ENCODE measurements around the gene CCL16.
"Not testable (repeated sequence)": the region's sequence is repeated elsewhere in the genome, so short reads cannot be mapped to it uniquely, and the experiment has no call there.

The CCL16 gene

GRCh38 chr17:35981246-35981645, at the start of gene CCL16:
Gene CCL16 (minus strand): TSS chr17:35981497. CDS start chr17:35981420, 77 bp downstream.
- no peak for DNase-seq

GRCh38 chr17:36030956-36031355, 49.7 kb upstream of the CCL16 start:
- no peak for DNase-seq

GRCh38 chr17:36027761-36028160, 46.5 kb upstream of the CCL16 start:
- no peak for DNase-seq

- DNase-seq, result no peak
These were observed 43.0 kb upstream of the CCL16 start for GRCh38 chr17:36024106-36024869.

- DNase-seq, result no peak
These were observed 38.1 kb upstream of the CCL16 start for GRCh38 chr17:36019423-36019822.

- no peak for DNase-seq
These were observed 36.5 kb upstream of the CCL16 start, which contains the start of gene CCL23 for GRCh38 chr17:36017799-36018198. Gene CCL23 (minus strand): TSS chr17:36017972. CDS start chr17:36017897, 75 bp downstream.

- DNase-seq, result no peak
These were observed 35.3 kb upstream of the CCL16 start for GRCh38 chr17:36016555-36016954.

GRCh38 chr17:36015895-36016294, 34.6 kb upstream of the CCL16 start:
- not testable (repeated sequence) for DNase-seq

GRCh38 chr17:36014946-36015345, 33.6 kb upstream of the CCL16 start:
- no peak for DNase-seq

GRCh38 chr17:36011201-36011600, 29.9 kb upstream of the CCL16 start:
- DNase-seq, result no peak

GRCh38 chr17:36008998-36009665, 27.8 kb upstream of the CCL16 start:
- no peak for DNase-seq

- DNase-seq, result no peak
These were observed 23.4 kb upstream of the CCL16 start for GRCh38 chr17:36004594-36005108.

- no peak for DNase-seq
These were observed 21.3 kb upstream of the CCL16 start for GRCh38 chr17:36002631-36003030.

GRCh38 chr17:36001862-36002603, 20.7 kb upstream of the CCL16 start:
- DNase-seq, result no peak

- no peak for DNase-seq
These were observed 19.9 kb upstream of the CCL16 start, which contains the start of gene CCL15 for GRCh38 chr17:36001110-36001771. Gene CCL15 (minus strand): TSS chr17:36001553. CDS start chr17:36001492, 61 bp downstream.

- no peak for DNase-seq
These were observed 19.4 kb upstream of the CCL16 start for GRCh38 chr17:36000732-36001109.

GRCh38 chr17:35998756-35999155, 17.5 kb upstream of the CCL16 start:
- no peak for DNase-seq

- DNase-seq, result no peak
These were observed 16.8 kb upstream of the CCL16 start for GRCh38 chr17:35998018-35998545.

- not testable (repeated sequence) for DNase-seq
These were observed 14.0 kb upstream of the CCL16 start for GRCh38 chr17:35995346-35995745.

GRCh38 chr17:35991075-35991474, 9.8 kb upstream of the CCL16 start:
- no peak for DNase-seq

- DNase-seq, result no peak
These were observed 6.9 kb upstream of the CCL16 start for GRCh38 chr17:35988164-35988563.

- no peak for DNase-seq
These were observed 5.3 kb upstream of the CCL16 start, which contains the start of gene CCL14 for GRCh38 chr17:35986643-35987042. Gene CCL14 (minus strand): TSS chr17:35986729. CDS start chr17:35986649, 80 bp downstream.
